Activated CD4-positive, alpha-beta T cell treated with anti-CD3 and anti-CD28 coated beads for 36 hours (primary cell): ENCODE measurements around the gene METTL15. TPM values are rescaled to one million over a fixed set of nuclear protein-coding genes. Genes with fewer than 3 reads are reported as not detected.
"Not testable (repeated sequence)": the region's sequence is repeated elsewhere in the genome, so short reads cannot be mapped to it uniquely, and the experiment has no call there.

ENCODE experiments used
- ATAC-seq: fragments of 200-7000 bp; cut with Tn5 transposase; one replicate; pipeline ENCODE4 v1.10.0; 2021; ENCODE audit warnings: mild to moderate bottlenecking, moderate library complexity
- CTCF ChIA-PET: fragments of 350-600 bp; sonication (Branson Sonifier 250); formaldehyde crosslinking; loops from one replicate; lab custom pipeline; 2021; ENCODE audit warnings: antibody characterized with exemption; lab: Charles Lee
- POLR2A ChIA-PET: fragments of 350-600 bp; sonication (Branson Sonifier 250); formaldehyde crosslinking; loops from one replicate; lab custom pipeline; 2021; ENCODE audit warnings: antibody characterized with exemption, inconsistent platforms; lab: Charles Lee
- DNase-seq: peaks from one replicate; pipeline ENCODE4 v3.0.0-alpha.2; 2020
- H3K27ac Mint-ChIP-seq: one replicate; pipeline ENCODE4 v1.8.0; 2021; ENCODE audit warnings: mixed read lengths
- H3K27me3 Mint-ChIP-seq: one replicate; pipeline ENCODE4 v1.8.0; 2021; ENCODE audit warnings: mixed read lengths
- H3K36me3 Mint-ChIP-seq: one replicate; pipeline ENCODE4 v1.8.0; 2021; ENCODE audit warnings: low read depth, mixed read lengths
- H3K4me1 Mint-ChIP-seq: one replicate; pipeline ENCODE4 v1.8.0; 2021; ENCODE audit warnings: mixed read lengths
- H3K4me3 Mint-ChIP-seq: one replicate; pipeline ENCODE4 v1.8.0; 2021; ENCODE audit warnings: mild to moderate bottlenecking, moderate library complexity, mixed read lengths
- H3K9me3 Mint-ChIP-seq: one replicate; pipeline ENCODE4 v1.8.0; 2021; ENCODE audit warnings: low read depth, mixed read lengths
- intact Hi-C, 2 experiments: fragments of 100-400 bp; cut with DNase I in 1 of 2; cut with micrococcal nuclease in 1 of 2; formaldehyde crosslinking; loops; one replicate each; pipeline versions ENCODE4 v1.14.2 to v1.15.1; 2022 to 2024; cut with DNase I, micrococcal nuclease
- total RNA-seq, 2 experiments: library from RNA; stranded (reverse); gene quantifications; one replicate each; pipeline ENCODE4 v1.2.3, GENCODE V29; 2021

METTL15 gene
- total RNA-seq, 2 experiments from 2014 or later = 13.0 to 16.0 TPM

- H3K9me3 Mint-ChIP-seq = peaks cover 3% of the 10 kb centered on the region
- intact Hi-C loops = no loop called here
- no peaks in the 10 kb centered on the region for H3K4me1 Mint-ChIP-seq
- DNase-seq (no peak), ATAC-seq (no peak)
- no peak overlapping the region for H3K4me3 Mint-ChIP-seq
- H3K36me3 Mint-ChIP-seq = no peaks in the 10 kb centered on the region
- H3K27ac Mint-ChIP-seq = no peak overlapping the region
- ChIA-PET POLR2A (no interaction called here), CTCF (no interaction called here)
- H3K27me3 Mint-ChIP-seq = no peaks in the 10 kb centered on the region
These were observed 238.5 kb downstream of the METTL15 start for GRCh38 chr11:28346721-28347120.

- no peak for DNase-seq
- CTCF ChIA-PET = no interaction called here
- Mint-ChIP-seq H3K4me3 (no peak overlapping the region), H3K9me3 (peaks cover 3% of the 10 kb centered on the region), H3K27ac (no peak overlapping the region), H3K4me1 (no peaks in the 10 kb centered on the region), H3K27me3 (no peaks in the 10 kb centered on the region), H3K36me3 (no peaks in the 10 kb centered on the region)
- intact Hi-C loops = no loop called here
- no peak for ATAC-seq
- POLR2A ChIA-PET = no interaction called here
These were observed 239.2 kb downstream of the METTL15 start for GRCh38 chr11:28347371-28347770.

- intact Hi-C loops = no loop called here
- Mint-ChIP-seq H3K36me3 (no peaks in the 10 kb centered on the region), H3K4me3 (no peak overlapping the region), H3K4me1 (no peaks in the 10 kb centered on the region), H3K27me3 (no peaks in the 10 kb centered on the region), H3K27ac (no peak overlapping the region), H3K9me3 (peaks cover 4% of the 10 kb centered on the region)
- CTCF ChIA-PET = no interaction called here
- DNase-seq = no peak
- POLR2A ChIA-PET = no interaction called here
- ATAC-seq = no peak
These were observed 242.0 kb downstream of the METTL15 start for GRCh38 chr11:28350216-28350615.

- H3K27ac Mint-ChIP-seq = no peak overlapping the region
- H3K4me3 Mint-ChIP-seq = no peak overlapping the region
- H3K9me3 Mint-ChIP-seq = peaks cover 2% of the 10 kb centered on the region
These were observed 245.8 kb downstream of the METTL15 start for GRCh38 chr11:28353991-28354390.

GRCh38 chr11:28366549-28367346, 258.6 kb downstream of the METTL15 start:
- ATAC-seq (no peak), DNase-seq (no peak)
- ChIA-PET CTCF (interaction anchor here (0.6 kb wide), 1 partner anchor 37 kb away, joined by 4 read pairs; no protein-coding TSS in a partner anchor), POLR2A (interaction anchor here (0.6 kb wide), 1 partner anchor 452 kb away, joined by 3 read pairs; no protein-coding TSS in a partner anchor)
- H3K4me1 Mint-ChIP-seq = no peaks in the 10 kb centered on the region
- no peaks in the 10 kb centered on the region for H3K27me3 Mint-ChIP-seq
- intact Hi-C loops = no loop called here
- no peak overlapping the region for H3K27ac Mint-ChIP-seq
- H3K36me3 Mint-ChIP-seq = peaks cover 7% of the 10 kb centered on the region
- H3K4me3 Mint-ChIP-seq = no peak overlapping the region
- peaks cover 28% of the 10 kb centered on the region for H3K9me3 Mint-ChIP-seq

More at GRCh38 chr11:28353991-28354390, 245.8 kb downstream of the METTL15 start:
- ChIA-PET CTCF (no interaction called here), POLR2A (no interaction called here)
- H3K4me1 Mint-ChIP-seq = no peaks in the 10 kb centered on the region
- intact Hi-C loops = no loop called here
- DNase-seq (no peak), ATAC-seq (no peak)
- H3K36me3 Mint-ChIP-seq = no peaks in the 10 kb centered on the region
- H3K27me3 Mint-ChIP-seq = no peaks in the 10 kb centered on the region

GRCh38 chr11:28378095-28378494, 269.9 kb downstream of the METTL15 start:
- H3K36me3 Mint-ChIP-seq, H3K4me1 Mint-ChIP-seq, H3K9me3 Mint-ChIP-seq, H3K27me3 Mint-ChIP-seq, CTCF ChIA-PET, POLR2A ChIA-PET, ATAC-seq, DNase-seq, H3K4me3 Mint-ChIP-seq, intact Hi-C loops, H3K27ac Mint-ChIP-seq: not testable (repeated sequence)

Other genes with a start within 250 kb of the METTL15 start
- 10 to 100 TPM; 26.4 to 28.9 TPM for gene KIF18A, start 232 bp upstream of the METTL15 start, total RNA-seq